Aorta (tissue), 5 donors: ENCODE data around the gene MYO5C. TPM values are rescaled to one million over a fixed set of nuclear protein-coding genes. Genes with fewer than 3 reads are reported as not detected.

ENCODE experiments used
- ATAC-seq: fragments of 200-7000 bp; cut with Tn5 transposase; one replicate; pipeline ENCODE4 v1.9.1; 2022; ENCODE audit warnings: moderate library complexity; ENCODE audit not compliant: low FRiP score
- DNase-seq, 2 donors: peaks; one replicate each; pipeline ENCODE4 v3.0.0-alpha.2; 2020
- H3K27ac ChIP-seq, 2 donors: one replicate each; pipeline ENCODE4 v1.5.1; 2013; ENCODE audit warnings: low read length in 2 of 2, mild to moderate bottlenecking in 2 of 2, moderate library complexity in 2 of 2, control low read depth in 1 of 2, inconsistent platforms in 1 of 2, low read depth in 1 of 2
- H3K27me3 ChIP-seq, 2 donors: one replicate each; pipeline ENCODE4 v1.6.1; 2013; ENCODE audit warnings: control low read depth in 1 of 2, low read length in 1 of 2, mild to moderate bottlenecking in 1 of 2, moderate library complexity in 1 of 2; ENCODE audit not compliant: insufficient read depth in 2 of 2, control insufficient read depth in 1 of 2
- H3K36me3 ChIP-seq, 2 donors: one replicate each; pipeline ENCODE4 v1.6.1; 2013; ENCODE audit warnings: control low read depth in 1 of 2, low read length in 1 of 2, mild to moderate bottlenecking in 1 of 2; ENCODE audit not compliant: insufficient read depth in 2 of 2, control insufficient read depth in 1 of 2
- H3K4me1 ChIP-seq, 2 donors: one replicate each; pipeline ENCODE4 v1.6.1; 2013; ENCODE audit warnings: low read length in 2 of 2, control low read depth in 1 of 2, mild to moderate bottlenecking in 1 of 2, moderate library complexity in 1 of 2; ENCODE audit not compliant: insufficient read depth in 2 of 2, control insufficient read depth in 1 of 2
- H3K4me3 ChIP-seq, 2 donors: one replicate each; pipeline ENCODE4 v1.5.1; 2013; ENCODE audit warnings: low read length in 2 of 2, control low read depth in 1 of 2, mild to moderate bottlenecking in 1 of 2
- H3K9me3 ChIP-seq: one replicate; pipeline ENCODE4 v1.6.1; 2013; ENCODE audit warnings: mild to moderate bottlenecking, low read length; ENCODE audit not compliant: control insufficient read depth
- WGBS, 2 donors: extraction: QIAGEN DNeasy Blood & Tissue Kit; methylation state at CpG; one replicate each; pipeline ENCODE4 v1.1.7; 2013; 5-methylcytosine and 5-hydroxymethylcytosine counted together
- intact Hi-C, 2 donors: fragments of 100-400 bp; cut with DNase I; formaldehyde crosslinking; loops; one replicate each; pipeline versions ENCODE4 v1.14.2 to v1.15.0; 2022
- polyA plus RNA-seq, 2 donors: library from polyadenylated mRNA; stranded (reverse); fragments of 200-250 nt; gene quantifications; one replicate each; pipeline ENCODE4 v1.2.3, GENCODE V29; 2013
- total RNA-seq, 2 donors: library from RNA; stranded (reverse); fragmentation: NEBNext Ultra II Directional; extraction: Animal tissue kit (Norgen Biotek cat#: 25700); gene quantifications; one replicate each; pipeline ENCODE4 v1.2.1, GENCODE V29; 2021
- donor health status: healthy with polysubstance abuse.
- donor health status: Bipolar disorder and iron deficiency.
- donor health status: DM: no; HTN: no; CAD: no.
- donor health status: DM: no; HTN: no; CAD: no.
- donor health status: DM: yes; HTN: yes; CAD: no.

MYO5C gene
- total and polyA plus RNA-seq, 4 donors = 0.08 to 15.3 (median 4.8) TPM

GRCh38 chr15:52318729-52319500 lies 23.3 kb upstream of the MYO5C start:
- WGBS, 2 donors = 94 to 96% methylated on average over 13 of the region's 13 CpGs
- no peak for ATAC-seq
- peaks cover 6 to 9% of the 10 kb centered on the region in 2 donors for H3K36me3 ChIP-seq

GRCh38 chr15:52317688-52318087 lies 22.1 kb upstream of the MYO5C start:
- Histone ChIP-seq H3K36me3 (peaks cover 7 to 9% of the 10 kb centered on the region in 2 donors), H3K4me1 (no peaks in the 10 kb centered on the region), H3K27ac (no peak overlapping the region), H3K9me3 (no peaks in the 10 kb centered on the region), H3K27me3 (no peaks in the 10 kb centered on the region), H3K4me3 (no peak overlapping the region)
- intact Hi-C loops = no loop called here
- WGBS, 2 donors = 93 to 100% methylated on average over 2 of the region's 2 CpGs
- DNase-seq (no peak), ATAC-seq (no peak)

More at GRCh38 chr15:52318729-52319500, 23.3 kb upstream of the MYO5C start:
- no peaks in the 10 kb centered on the region for H3K9me3 ChIP-seq
- H3K27ac ChIP-seq = no peak overlapping the region
- no peak overlapping the region for H3K4me3 ChIP-seq
- no peak for DNase-seq
- no peaks in the 10 kb centered on the region for H3K4me1 ChIP-seq
- H3K27me3 ChIP-seq = no peaks in the 10 kb centered on the region
- intact Hi-C loops = no loop called here

GRCh38 chr15:52317022-52317421 lies 21.4 kb upstream of the MYO5C start:
- peaks cover 8 to 9% of the 10 kb centered on the region in 2 donors for H3K36me3 ChIP-seq
- no peaks in the 10 kb centered on the region for H3K4me1 ChIP-seq
- DNase-seq (no peak), ATAC-seq (no peak)
- no peak overlapping the region for H3K27ac ChIP-seq
- H3K9me3 ChIP-seq = no peaks in the 10 kb centered on the region
- no peaks in the 10 kb centered on the region for H3K27me3 ChIP-seq
- 95 to 97% methylated on average over 2 of the region's 2 CpGs for WGBS, 2 donors
- H3K4me3 ChIP-seq = no peak overlapping the region
- intact Hi-C loops = no loop called here

DNA sequence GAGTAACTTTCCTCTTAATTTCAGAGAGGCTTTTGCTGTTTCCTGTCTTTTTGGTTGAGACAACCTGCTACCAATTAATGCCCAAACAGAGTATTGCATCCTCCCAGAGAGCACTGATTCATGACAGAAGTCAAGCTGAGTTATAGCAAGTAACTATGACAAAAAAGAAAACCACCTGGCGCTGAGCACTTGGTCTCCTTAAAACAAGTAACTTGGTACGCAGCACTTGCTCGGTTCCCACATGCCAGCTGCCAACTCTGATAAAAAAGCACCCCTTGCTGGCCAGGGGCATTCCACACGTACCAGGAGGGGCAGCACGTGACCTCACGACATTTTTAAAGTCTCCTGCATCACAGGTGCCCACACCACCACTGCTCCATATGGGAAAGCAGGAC lies 13.5 kb upstream of the MYO5C start:
- ATAC-seq = no peak
- no peaks in the 10 kb centered on the region for H3K27me3 ChIP-seq

DNA sequence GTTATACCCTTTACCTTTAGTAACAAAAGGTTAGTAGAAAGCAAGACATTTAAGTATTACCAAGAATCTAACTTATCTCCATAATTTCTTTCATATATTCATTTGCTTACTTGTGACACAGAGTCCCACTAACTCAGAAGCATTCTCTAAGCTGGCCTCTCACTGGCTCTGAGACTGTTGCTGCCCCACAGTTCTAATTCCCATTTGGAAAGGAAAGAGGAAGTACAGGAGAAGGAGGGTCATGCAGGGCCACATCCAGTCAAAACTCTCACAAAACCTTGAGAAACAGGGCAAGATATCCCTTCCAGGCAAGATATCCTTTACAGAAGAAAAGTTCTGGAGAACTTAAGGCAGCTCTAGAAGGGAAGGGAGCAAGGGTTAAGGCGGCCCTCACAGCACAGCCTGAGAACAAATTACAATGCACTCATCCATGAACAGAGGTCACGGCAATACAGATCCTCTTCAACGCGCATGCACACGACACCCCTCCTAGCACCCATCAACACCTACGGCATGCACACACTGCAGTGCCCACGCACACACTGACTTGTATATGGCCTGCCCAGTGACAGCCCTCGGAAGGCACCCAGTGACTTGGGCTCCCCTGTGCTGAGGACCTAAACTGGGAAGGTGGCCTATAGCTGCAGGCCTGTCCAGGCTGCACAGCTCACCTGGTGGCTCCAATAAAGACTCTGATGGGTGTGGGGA lies 13.0 kb upstream of the MYO5C start:
- H3K27me3 ChIP-seq = no peaks in the 10 kb centered on the region
- H3K4me3 ChIP-seq = no peak overlapping the region
- ATAC-seq = no peak
- H3K36me3 ChIP-seq = peaks cover 0 to 2% of the 10 kb centered on the region in 2 donors
- no peaks in the 10 kb centered on the region for H3K4me1 ChIP-seq
- 71 to 75% methylated on average over 8 of the region's 8 CpGs for whole genome bisulfite sequencing, 2 donors
- no peak overlapping the region for H3K27ac ChIP-seq
- H3K9me3 ChIP-seq = no peaks in the 10 kb centered on the region
- DNase-seq = no peak
- intact Hi-C loops = no loop called here

More for the DNA sequence above, 13.5 kb upstream of the MYO5C start:
- no peaks in the 10 kb centered on the region for H3K4me1 ChIP-seq
- H3K4me3 ChIP-seq = no peak overlapping the region
- H3K36me3 ChIP-seq = peaks cover 0 to 2% of the 10 kb centered on the region in 2 donors
- H3K27ac ChIP-seq = no peak overlapping the region
- intact Hi-C loops = no loop called here
- no peak for DNase-seq
- H3K9me3 ChIP-seq = no peaks in the 10 kb centered on the region
- WGBS, 2 donors = 39 to 46% methylated on average over 6 of the region's 6 CpGs

GRCh38 chr15:52307847-52308246 lies 12.2 kb upstream of the MYO5C start:
- intact Hi-C loops = no loop called here
- 88 to 89% methylated on average over 4 of the region's 4 CpGs for WGBS, 2 donors
- no peaks in the 10 kb centered on the region for H3K9me3 ChIP-seq
- no peak overlapping the region for H3K4me3 ChIP-seq
- DNase-seq (no peak), ATAC-seq (no peak)
- no peak overlapping the region for H3K27ac ChIP-seq
- no peaks in the 10 kb centered on the region for H3K27me3 ChIP-seq
- H3K36me3 ChIP-seq = peaks cover 0 to 2% of the 10 kb centered on the region in 2 donors
- H3K4me1 ChIP-seq = no peaks in the 10 kb centered on the region

- ATAC-seq (no peak), DNase-seq (no peak)
- Histone ChIP-seq H3K27me3 (no peaks in the 10 kb centered on the region), H3K4me1 (no peaks in the 10 kb centered on the region), H3K27ac (no peak overlapping the region), H3K4me3 (no peak overlapping the region), H3K9me3 (no peaks in the 10 kb centered on the region), H3K36me3 (no peaks in the 10 kb centered on the region)
- 50 to 99% methylated on average over 1 of the region's 1 CpG for WGBS, 2 donors
- intact Hi-C loops = no loop called here
Observed at GRCh38 chr15:52306270-52306669, 10.7 kb upstream of the MYO5C start.

- Histone ChIP-seq H3K9me3 (peaks cover 2% of the 10 kb centered on the region), H3K4me3 (no peak overlapping the region), H3K36me3 (no peaks in the 10 kb centered on the region), H3K27me3 (no peaks in the 10 kb centered on the region), H3K27ac (no peak overlapping the region), H3K4me1 (no peaks in the 10 kb centered on the region)
- DNase-seq = no peak
- WGBS, 2 donors = 79 to 86% methylated on average over 3 of the region's 3 CpGs
- no peak for ATAC-seq
- intact Hi-C loops = no loop called here
Observed at GRCh38 chr15:52303093-52303772, 7.6 kb upstream of the MYO5C start.
